Measurements from ENCODE around the gene CD40.

The CD40 gene

GRCh38 chr20:46123482-46124245 is 5.5 kb downstream of the CD40 start:
- no peaks in the 10 kb centered on the region for H3K4me1 ChIP-seq (ENCODE audit: control insufficient read depth, insufficient read depth, low read length)
- no peaks in the 10 kb centered on the region for H3K9me3 ChIP-seq (ENCODE audit: control insufficient read depth, insufficient read depth, low read length)
- H3K27me3 ChIP-seq (ENCODE audit: control insufficient read depth, insufficient read depth, low read length) = no peaks in the 10 kb centered on the region
- no peak overlapping the region for H3K4me3 ChIP-seq (ENCODE audit: low read depth, low read length)
- H3K9ac ChIP-seq (ENCODE audit: low read depth, low read length) = no peak overlapping the region
- peaks cover 4% of the 10 kb centered on the region for H3K36me3 ChIP-seq (ENCODE audit: control insufficient read depth, insufficient read depth, low read length)
- no peak overlapping the region for H3K27ac ChIP-seq (ENCODE audit: low read depth, low read length)

GRCh38 chr20:46126440-46127056 is 8.4 kb downstream of the CD40 start:
- Histone ChIP-seq H3K27me3 (ENCODE audit: control insufficient read depth, insufficient read depth, low read length) (peaks cover 10% of the 10 kb centered on the region), H3K36me3 (ENCODE audit: control insufficient read depth, insufficient read depth, low read length) (peaks cover 4% of the 10 kb centered on the region), H3K27ac (ENCODE audit: low read depth, low read length) (no peak overlapping the region), H3K9me3 (ENCODE audit: control insufficient read depth, insufficient read depth, low read length) (no peaks in the 10 kb centered on the region), H3K4me3 (ENCODE audit: low read depth, low read length) (no peak overlapping the region), H3K9ac (ENCODE audit: low read depth, low read length) (no peak overlapping the region), H3K4me1 (ENCODE audit: control insufficient read depth, insufficient read depth, low read length) (peaks cover 4% of the 10 kb centered on the region; the same call in 1 of the 2 replicates)

GRCh38 chr20:46127396-46128010 is 9.4 kb downstream of the CD40 start:
- H3K36me3 ChIP-seq (ENCODE audit: control insufficient read depth, insufficient read depth, low read length) = peaks cover 4% of the 10 kb centered on the region
- no peaks in the 10 kb centered on the region for H3K9me3 ChIP-seq (ENCODE audit: control insufficient read depth, insufficient read depth, low read length)
- no peak overlapping the region for H3K27ac ChIP-seq (ENCODE audit: low read depth, low read length)
- H3K27me3 ChIP-seq (ENCODE audit: control insufficient read depth, insufficient read depth, low read length) = peaks cover 16% of the 10 kb centered on the region
- no peak overlapping the region for H3K9ac ChIP-seq (ENCODE audit: low read depth, low read length)
- no peak overlapping the region for H3K4me3 ChIP-seq (ENCODE audit: low read depth, low read length)
- H3K4me1 ChIP-seq (ENCODE audit: control insufficient read depth, insufficient read depth, low read length) = peaks cover 4% of the 10 kb centered on the region; the same call in 1 of the 2 replicates

GRCh38 chr20:46128310-46129151 is 10.4 kb downstream of the CD40 start:
- H3K4me1 ChIP-seq (ENCODE audit: control insufficient read depth, insufficient read depth, low read length) = peaks cover 7% of the 10 kb centered on the region; the same call in 1 of the 2 replicates
- no peak overlapping the region for H3K27ac ChIP-seq (ENCODE audit: low read depth, low read length)
- H3K36me3 ChIP-seq (ENCODE audit: control insufficient read depth, insufficient read depth, low read length) = no peaks in the 10 kb centered on the region; the same call in 1 of the 2 replicates
- peaks cover 16% of the 10 kb centered on the region for H3K27me3 ChIP-seq (ENCODE audit: control insufficient read depth, insufficient read depth, low read length)
- no peak overlapping the region for H3K9ac ChIP-seq (ENCODE audit: low read depth, low read length)
- no peak overlapping the region for H3K4me3 ChIP-seq (ENCODE audit: low read depth, low read length)
- H3K9me3 ChIP-seq (ENCODE audit: control insufficient read depth, insufficient read depth, low read length) = no peaks in the 10 kb centered on the region

- no peak overlapping the region for H3K4me3 ChIP-seq (ENCODE audit: low read depth, low read length)
- peaks cover 7% of the 10 kb centered on the region; the same call in 1 of the 2 replicates for H3K4me1 ChIP-seq (ENCODE audit: control insufficient read depth, insufficient read depth, low read length)
- no peaks in the 10 kb centered on the region for H3K9me3 ChIP-seq (ENCODE audit: control insufficient read depth, insufficient read depth, low read length)
- H3K36me3 ChIP-seq (ENCODE audit: control insufficient read depth, insufficient read depth, low read length) = no peaks in the 10 kb centered on the region
- H3K27me3 ChIP-seq (ENCODE audit: control insufficient read depth, insufficient read depth, low read length) = peaks cover 16% of the 10 kb centered on the region
- H3K27ac ChIP-seq (ENCODE audit: low read depth, low read length) = no peak overlapping the region
- H3K9ac ChIP-seq (ENCODE audit: low read depth, low read length) = no peak overlapping the region
Measured at GRCh38 chr20:46129955-46130481, 11.9 kb downstream of the CD40 start.

- H3K36me3 ChIP-seq (ENCODE audit: control insufficient read depth, insufficient read depth, low read length) = no peaks in the 10 kb centered on the region
- peaks cover 7% of the 10 kb centered on the region; the same call in 1 of the 2 replicates for H3K4me1 ChIP-seq (ENCODE audit: control insufficient read depth, insufficient read depth, low read length)
- no peaks in the 10 kb centered on the region for H3K9me3 ChIP-seq (ENCODE audit: control insufficient read depth, insufficient read depth, low read length)
- H3K27me3 ChIP-seq (ENCODE audit: control insufficient read depth, insufficient read depth, low read length) = peaks cover 16% of the 10 kb centered on the region
- H3K4me3 ChIP-seq (ENCODE audit: low read depth, low read length) = no peak overlapping the region
- no peak overlapping the region for H3K9ac ChIP-seq (ENCODE audit: low read depth, low read length)
- no peak overlapping the region for H3K27ac ChIP-seq (ENCODE audit: low read depth, low read length)
Measured at GRCh38 chr20:46130534-46130933, 12.4 kb downstream of the CD40 start.

- Histone ChIP-seq H3K4me3 (ENCODE audit: low read depth, low read length) (no peak overlapping the region), H3K9ac (ENCODE audit: low read depth, low read length) (no peak overlapping the region), H3K27ac (ENCODE audit: low read depth, low read length) (no peak overlapping the region), H3K36me3 (ENCODE audit: control insufficient read depth, insufficient read depth, low read length) (no peaks in the 10 kb centered on the region), H3K9me3 (ENCODE audit: control insufficient read depth, insufficient read depth, low read length) (no peaks in the 10 kb centered on the region), H3K27me3 (ENCODE audit: control insufficient read depth, insufficient read depth, low read length) (peaks cover 16% of the 10 kb centered on the region), H3K4me1 (ENCODE audit: control insufficient read depth, insufficient read depth, low read length) (peaks cover 15% of the 10 kb centered on the region)
Measured at GRCh38 chr20:46131396-46131795, 13.3 kb downstream of the CD40 start.

GRCh38 chr20:46132705-46133120 is 14.6 kb downstream of the CD40 start:
- H3K27ac ChIP-seq (ENCODE audit: low read depth, low read length) = no peak overlapping the region
- no peak overlapping the region for H3K4me3 ChIP-seq (ENCODE audit: low read depth, low read length)
- H3K4me1 ChIP-seq (ENCODE audit: control insufficient read depth, insufficient read depth, low read length) = peaks cover 18% of the 10 kb centered on the region
- H3K9ac ChIP-seq (ENCODE audit: low read depth, low read length) = no peak overlapping the region
- H3K27me3 ChIP-seq (ENCODE audit: control insufficient read depth, insufficient read depth, low read length) = peaks cover 16% of the 10 kb centered on the region
- no peaks in the 10 kb centered on the region for H3K36me3 ChIP-seq (ENCODE audit: control insufficient read depth, insufficient read depth, low read length)
- no peaks in the 10 kb centered on the region for H3K9me3 ChIP-seq (ENCODE audit: control insufficient read depth, insufficient read depth, low read length)

GRCh38 chr20:46133886-46134654 is 16.0 kb downstream of the CD40 start:
- H3K4me1 ChIP-seq (ENCODE audit: control insufficient read depth, insufficient read depth, low read length) = peaks cover 18% of the 10 kb centered on the region
- H3K27ac ChIP-seq (ENCODE audit: low read depth, low read length) = no peak overlapping the region
- no peaks in the 10 kb centered on the region for H3K9me3 ChIP-seq (ENCODE audit: control insufficient read depth, insufficient read depth, low read length)
- no peak overlapping the region for H3K4me3 ChIP-seq (ENCODE audit: low read depth, low read length)
- no peak overlapping the region for H3K9ac ChIP-seq (ENCODE audit: low read depth, low read length)
- no peaks in the 10 kb centered on the region for H3K36me3 ChIP-seq (ENCODE audit: control insufficient read depth, insufficient read depth, low read length)
- H3K27me3 ChIP-seq (ENCODE audit: control insufficient read depth, insufficient read depth, low read length) = peaks cover 16% of the 10 kb centered on the region

- Histone ChIP-seq H3K4me1 (ENCODE audit: control insufficient read depth, insufficient read depth, low read length) (peaks cover 24% of the 10 kb centered on the region), H3K9me3 (ENCODE audit: control insufficient read depth, insufficient read depth, low read length) (no peaks in the 10 kb centered on the region), H3K4me3 (ENCODE audit: low read depth, low read length) (no peak overlapping the region), H3K27me3 (ENCODE audit: control insufficient read depth, insufficient read depth, low read length) (peaks cover 16% of the 10 kb centered on the region), H3K27ac (ENCODE audit: low read depth, low read length) (no peak overlapping the region), H3K36me3 (ENCODE audit: control insufficient read depth, insufficient read depth, low read length) (no peaks in the 10 kb centered on the region), H3K9ac (ENCODE audit: low read depth, low read length) (no peak overlapping the region)
Measured at GRCh38 chr20:46134716-46135115, 16.6 kb downstream of the CD40 start.
